Endothelial cell of hepatic sinusoid (primary cell): ENCODE results near the gene VWA2.

Experiments
- in situ Hi-C: cut with HindIII; loops from 2 replicates; pipeline ENCODE4 v1.10.0; 2017; ENCODE audit warnings: low sequenced_read_pairs

The VWA2 gene

DNA sequence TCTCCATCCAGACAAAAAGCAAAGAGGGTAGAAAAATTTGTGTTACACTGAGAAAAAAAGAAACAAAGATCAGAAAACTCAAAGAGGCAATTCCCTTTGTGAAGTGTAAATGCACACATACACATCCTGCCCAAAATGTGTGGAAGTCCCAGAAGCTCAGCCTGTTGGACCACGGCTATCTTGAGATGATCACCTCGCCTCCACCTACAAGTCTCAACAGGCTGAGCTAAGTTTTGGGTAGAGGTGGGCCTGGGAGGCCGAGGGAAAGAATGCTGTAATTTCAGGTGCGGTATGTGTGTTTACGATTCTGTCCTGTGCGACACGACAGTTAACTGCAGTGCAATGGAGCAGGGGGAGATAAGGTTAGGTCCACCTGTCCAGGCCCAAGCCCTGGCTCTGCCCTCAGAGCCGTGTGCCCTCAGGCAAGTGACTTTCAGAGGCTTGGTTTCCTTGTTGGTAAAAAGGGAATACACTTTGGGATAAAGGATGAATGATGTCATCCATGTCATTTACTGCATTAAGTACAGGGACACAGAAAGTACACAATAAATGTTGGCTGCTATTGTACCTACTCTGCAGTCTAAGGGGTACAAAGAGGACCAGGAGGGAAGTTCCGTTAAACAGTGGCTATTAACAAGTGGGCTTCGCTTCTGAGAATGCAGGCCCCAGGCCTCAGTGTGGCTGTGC is 97.9 kb downstream of the VWA2 start:
- in situ Hi-C loops: no loop called here

DNA sequence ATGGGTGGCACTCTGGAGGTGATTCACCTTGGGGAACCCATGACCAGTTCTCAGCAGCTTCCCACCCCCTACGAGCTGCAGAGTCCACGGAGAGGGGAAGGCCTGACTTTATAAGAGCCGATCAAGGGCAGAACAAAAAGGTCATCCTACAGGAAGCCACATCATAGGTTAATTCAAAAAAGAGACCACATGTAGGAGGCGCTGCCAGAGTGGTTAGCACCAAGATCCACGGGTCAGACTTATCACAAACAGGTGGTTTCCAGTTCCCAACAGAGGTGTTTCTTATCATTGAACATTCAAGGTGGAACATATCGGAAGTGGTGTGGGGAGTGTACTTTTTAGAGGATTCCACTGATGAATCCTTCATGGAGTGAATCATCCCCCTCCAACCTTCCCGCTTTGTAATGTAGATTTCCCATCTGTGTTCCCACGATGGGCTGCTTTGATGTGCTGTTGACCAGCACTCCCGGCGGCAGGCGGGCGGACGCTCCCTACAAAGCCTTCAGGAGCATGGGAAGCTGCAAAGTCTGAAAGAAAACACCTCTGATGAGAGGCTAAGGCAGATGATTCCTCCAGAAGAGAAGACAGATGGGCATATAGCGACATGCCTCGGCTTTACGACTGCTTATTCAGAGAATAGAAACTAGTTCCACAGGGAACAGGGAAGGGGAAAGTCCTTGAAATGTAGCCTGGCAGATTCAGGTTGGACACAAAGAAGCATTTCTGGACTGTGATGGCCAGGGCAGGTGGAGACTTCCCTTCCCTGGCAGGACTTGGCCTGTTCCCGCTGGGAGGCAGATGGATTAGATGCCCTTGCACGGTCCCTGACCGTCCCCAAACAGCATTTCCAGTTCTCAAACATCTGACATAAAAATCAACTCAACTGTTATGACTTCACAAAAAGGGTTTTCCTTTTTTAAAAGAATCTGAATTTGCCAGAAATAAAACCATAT is 98.7 kb downstream of the VWA2 start:
- in situ Hi-C loops: no loop called here

DNA sequence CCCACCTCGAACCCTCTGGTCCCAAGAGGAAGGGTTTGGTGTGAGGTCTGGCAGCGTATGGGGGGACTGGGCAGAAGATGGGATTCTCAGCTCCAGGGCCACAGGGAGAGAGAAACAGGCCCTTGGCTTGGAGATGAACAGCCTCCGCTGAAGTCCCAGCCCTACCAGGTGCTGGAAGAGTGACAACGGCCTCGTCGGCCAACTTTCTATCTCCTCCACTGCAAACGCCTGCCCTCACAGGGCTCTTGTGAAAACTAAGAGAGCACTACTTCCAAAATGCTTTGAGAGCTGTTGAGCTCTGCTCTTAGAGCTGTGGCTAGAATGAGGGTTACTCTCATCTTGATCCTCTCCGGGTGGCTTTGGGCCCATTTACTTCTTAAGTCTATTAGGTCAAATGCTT is 101.8 kb downstream of the VWA2 start:
- in situ Hi-C loops: no loop called here
